Cardiac fibroblast (primary cell): Measurements from ENCODE around the gene GNPTAB.

Experiments used
- DNase-seq, 2 donors: peaks; one replicate each; pipeline versions ENCODE4 v3.0.0 to v3.0.0-alpha.2; 2010; ENCODE audit warnings: low read depth in 2 of 2
- H3K4me3 ChIP-seq, 2 donors: replicated peaks in 1 of 2; 1 replicate in 1 of 2; 2 replicates in 1 of 2; pipeline ENCODE4 v1.5.1; 2011; ENCODE audit warnings: low read depth in 2 of 2, low read length in 2 of 2, mild to moderate bottlenecking in 2 of 2, moderate library complexity in 1 of 2
- TF ChIP-seq, protein P1 (sequence below): IDR thresholded peaks from one replicate; pipeline ENCODE4 v1.5.1; 2011; ENCODE audit warnings: low read depth, mild to moderate bottlenecking, low read length, inconsistent platforms

Gene GNPTAB

DNA sequence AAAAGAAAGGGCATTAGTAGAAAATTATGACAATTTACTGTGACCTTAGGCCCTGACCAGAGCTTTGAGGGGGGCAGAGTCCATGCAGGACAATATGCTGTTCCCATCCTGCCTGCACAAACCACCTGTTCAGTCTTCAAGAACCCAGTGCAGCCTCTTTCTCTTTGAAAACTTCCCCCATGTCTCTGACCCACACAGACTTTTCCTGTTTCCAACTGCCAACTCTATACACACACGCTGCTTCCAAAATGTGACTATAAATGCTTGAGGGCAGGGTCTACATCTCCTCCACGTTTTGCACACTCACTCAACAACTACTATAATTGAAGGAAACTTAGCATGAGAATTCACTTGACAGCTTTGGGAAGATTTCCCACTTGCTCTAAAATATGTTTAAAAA, 54.9 kb downstream of the GNPTAB start:
- DNase-seq = no peak
- TF ChIP-seq, protein P1, sequence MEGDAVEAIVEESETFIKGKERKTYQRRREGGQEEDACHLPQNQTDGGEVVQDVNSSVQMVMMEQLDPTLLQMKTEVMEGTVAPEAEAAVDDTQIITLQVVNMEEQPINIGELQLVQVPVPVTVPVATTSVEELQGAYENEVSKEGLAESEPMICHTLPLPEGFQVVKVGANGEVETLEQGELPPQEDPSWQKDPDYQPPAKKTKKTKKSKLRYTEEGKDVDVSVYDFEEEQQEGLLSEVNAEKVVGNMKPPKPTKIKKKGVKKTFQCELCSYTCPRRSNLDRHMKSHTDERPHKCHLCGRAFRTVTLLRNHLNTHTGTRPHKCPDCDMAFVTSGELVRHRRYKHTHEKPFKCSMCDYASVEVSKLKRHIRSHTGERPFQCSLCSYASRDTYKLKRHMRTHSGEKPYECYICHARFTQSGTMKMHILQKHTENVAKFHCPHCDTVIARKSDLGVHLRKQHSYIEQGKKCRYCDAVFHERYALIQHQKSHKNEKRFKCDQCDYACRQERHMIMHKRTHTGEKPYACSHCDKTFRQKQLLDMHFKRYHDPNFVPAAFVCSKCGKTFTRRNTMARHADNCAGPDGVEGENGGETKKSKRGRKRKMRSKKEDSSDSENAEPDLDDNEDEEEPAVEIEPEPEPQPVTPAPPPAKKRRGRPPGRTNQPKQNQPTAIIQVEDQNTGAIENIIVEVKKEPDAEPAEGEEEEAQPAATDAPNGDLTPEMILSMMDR = no peak

DNA sequence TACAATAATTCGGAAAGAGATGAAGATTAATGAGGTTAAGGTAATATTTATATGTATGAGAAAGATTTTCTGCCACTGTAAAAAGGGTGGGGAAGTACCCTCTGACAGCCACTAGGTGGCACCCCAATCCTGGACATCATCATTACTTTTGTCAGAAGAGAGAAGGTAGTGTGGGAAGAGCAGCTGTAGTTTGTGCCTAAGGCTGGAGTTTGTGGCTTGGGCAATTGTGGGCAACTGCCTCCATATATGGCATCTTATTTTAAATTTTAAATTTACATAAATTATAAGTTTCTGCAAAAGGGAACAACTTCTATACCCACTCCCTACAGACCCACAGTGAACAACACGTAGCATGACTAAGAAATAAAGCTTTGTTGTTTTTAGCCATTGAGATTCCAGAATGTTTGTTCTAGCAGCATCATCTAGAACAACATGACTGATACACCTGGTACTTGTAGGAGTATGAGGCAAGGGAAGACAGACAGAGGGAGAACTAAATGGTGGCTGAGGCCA, 57.1 kb downstream of the GNPTAB start:
- peak; percentile 82 to 84 for DNase-seq
- H3K4me3 ChIP-seq = no peak overlapping the region
- TF ChIP-seq, protein P1 = peak; percentile 77

More for the DNA sequence above, 54.9 kb downstream of the GNPTAB start:
- no peak overlapping the region for H3K4me3 ChIP-seq

DNA sequence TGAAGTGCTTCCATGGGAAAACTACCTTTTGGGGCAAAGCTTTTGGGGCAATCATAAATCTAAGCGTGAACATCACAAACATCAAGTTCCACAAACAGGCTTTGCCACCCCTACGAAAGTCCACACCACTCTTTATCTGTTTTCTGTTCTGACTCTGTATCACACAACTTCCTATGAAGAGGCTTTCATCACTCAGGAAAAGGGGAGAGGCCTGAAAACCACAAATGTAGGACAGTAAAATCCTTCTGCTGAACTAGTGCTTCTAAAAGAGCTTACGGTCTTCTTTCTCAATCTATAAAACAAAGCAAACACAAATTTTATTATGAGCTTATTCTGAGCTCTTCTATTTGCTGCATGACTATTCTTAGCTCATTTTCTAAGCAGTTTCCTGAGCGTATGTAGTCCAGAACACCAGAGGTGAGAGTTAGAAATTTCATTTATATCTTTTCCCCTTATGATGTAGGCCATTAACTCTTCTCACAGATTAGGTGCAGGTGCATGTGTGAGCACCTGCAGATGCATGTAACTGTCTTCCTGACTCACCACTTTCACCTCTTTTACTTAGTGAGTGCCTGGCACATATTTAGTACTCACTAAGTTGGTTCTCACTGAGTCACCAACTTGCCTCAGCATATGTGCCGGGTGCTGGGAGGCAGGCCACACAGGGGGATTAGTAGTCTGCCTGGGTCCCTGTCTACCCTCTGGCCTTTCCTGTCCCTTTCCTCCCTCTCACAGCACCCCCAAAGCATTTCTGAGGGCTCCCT, 58.6 kb downstream of the GNPTAB start:
- no peak for DNase-seq
- TF ChIP-seq, protein P1 = no peak
- H3K4me3 ChIP-seq = no peak overlapping the region

DNA sequence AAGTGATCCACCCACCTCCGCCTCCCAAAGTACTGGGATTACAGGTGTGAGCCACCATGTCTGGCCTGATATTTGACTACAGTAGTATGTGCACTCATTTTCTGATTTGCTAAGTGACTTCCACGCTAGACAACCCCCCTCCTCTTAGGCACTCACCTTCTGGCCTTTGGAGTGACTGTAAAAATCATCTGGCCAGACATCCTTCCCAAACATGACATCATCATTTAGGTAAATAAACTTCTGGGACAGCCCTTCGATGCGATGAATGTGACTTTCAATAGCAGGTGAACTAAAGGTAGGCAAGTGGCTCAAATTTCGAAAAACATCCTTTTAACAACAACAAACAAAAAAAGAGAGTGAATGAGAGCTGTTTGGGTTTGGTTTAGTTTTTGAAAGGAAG, 60.9 kb downstream of the GNPTAB start:
- TF ChIP-seq, protein P1 = no peak
- H3K4me3 ChIP-seq = no peak overlapping the region
- DNase-seq = no peak

DNA sequence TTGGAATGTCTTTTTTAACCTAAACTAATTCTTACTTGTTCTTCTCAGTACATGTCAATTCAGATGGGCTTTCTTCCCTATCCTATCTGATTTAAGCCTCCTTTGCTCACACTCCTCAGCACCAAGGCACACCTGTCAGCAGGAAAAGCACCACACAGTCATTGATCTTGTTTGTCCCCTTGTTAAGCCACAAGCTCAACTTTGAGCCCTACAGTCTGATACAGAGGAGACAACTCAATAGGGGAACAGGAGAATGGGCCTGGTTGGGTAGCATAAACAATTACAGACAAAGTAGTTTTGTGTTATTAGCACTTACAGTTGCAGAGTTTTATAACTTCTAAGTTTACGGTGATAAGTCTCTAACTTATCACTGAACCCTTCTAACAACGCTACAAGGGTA, 62.0 kb downstream of the GNPTAB start:
- TF ChIP-seq, protein P1 = no peak
- H3K4me3 ChIP-seq = no peak overlapping the region
- DNase-seq = no peak

DNA sequence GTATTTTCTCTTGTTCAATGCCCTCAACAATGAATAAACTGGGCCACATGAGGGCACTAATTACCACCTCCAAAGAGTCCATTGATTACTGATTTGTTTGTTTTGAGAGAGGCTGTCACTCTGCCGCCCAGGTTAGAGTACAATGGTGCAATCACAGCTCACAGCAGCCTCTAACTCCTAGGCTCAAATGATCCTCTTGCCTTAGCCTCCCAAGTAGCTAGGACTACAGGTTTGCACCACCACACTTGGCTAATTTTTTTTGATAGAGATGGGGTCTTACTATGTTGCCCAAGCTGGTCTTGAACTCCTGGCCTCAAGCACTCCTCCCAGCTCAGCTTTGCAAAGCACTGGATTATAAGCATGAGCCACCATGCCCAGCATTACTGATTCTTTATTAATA, 63.2 kb downstream of the GNPTAB start:
- no peak overlapping the region for H3K4me3 ChIP-seq
- TF ChIP-seq, protein P1 = no peak
- no peak for DNase-seq
